ENCODE data around the gene SCN5A.

GRCh38 chr3:38581774-38582173 is 67.7 kb downstream of the SCN5A start:
- TF ChIP-seq CTCF (IDR thresholded peaks at IDR 0.05; ENCODE audit: low read length), result no peak
- TF ChIP-seq EZH2phosphoT487 (IDR thresholded peaks at IDR 0.05; ENCODE audit: low read length), result no peak

All from MM.1S (cell line).